Activated CD4-positive, alpha-beta memory T cell treated with anti-CD3 and anti-CD28 coated beads, Interleukin-2, amount 10 ng/mL, durations not matched to agents 7 days and 5 days (primary cell): ENCODE data around the gene ETF1. TPM values are rescaled to one million over a fixed set of nuclear protein-coding genes. Genes with fewer than 3 reads are reported as not detected.

ENCODE experiments used
- CTCF ChIA-PET: fragments of 350-600 bp; sonication (Branson Sonifier 250); formaldehyde crosslinking; loops from one replicate; lab custom pipeline; 2021; ENCODE audit warnings: antibody characterized with exemption, inconsistent platforms; lab: Charles Lee
- POLR2A ChIA-PET: fragments of 350-600 bp; sonication (Branson Sonifier 250); formaldehyde crosslinking; loops from one replicate; lab custom pipeline; 2021; ENCODE audit warnings: antibody characterized with exemption; lab: Charles Lee
- DNase-seq: peaks from one replicate; pipeline ENCODE4 v3.0.0-alpha.2; 2020
- H3K27ac Mint-ChIP-seq: one replicate; pipeline ENCODE4 v1.8.0; 2021; ENCODE audit warnings: mild to moderate bottlenecking, mixed read lengths
- H3K27me3 Mint-ChIP-seq: one replicate; pipeline ENCODE4 v1.8.0; 2021; ENCODE audit warnings: mixed read lengths
- H3K36me3 Mint-ChIP-seq: one replicate; pipeline ENCODE4 v1.8.0; 2021; ENCODE audit warnings: low read depth, mixed read lengths
- H3K4me1 Mint-ChIP-seq: one replicate; pipeline ENCODE4 v1.8.0; 2021; ENCODE audit warnings: mixed read lengths
- H3K4me3 Mint-ChIP-seq: one replicate; pipeline ENCODE4 v1.8.0; 2021; ENCODE audit warnings: mild to moderate bottlenecking, mixed read lengths
- H3K9me3 Mint-ChIP-seq: one replicate; pipeline ENCODE4 v1.8.0; 2021; ENCODE audit warnings: mixed read lengths
- total RNA-seq, 2 experiments: library from RNA; stranded (reverse); gene quantifications; one replicate each; pipeline ENCODE4 v1.2.3, GENCODE V29; 2021

The ETF1 gene
- total RNA-seq: 10 to 100 TPM; 77.5 to 81.7 TPM

DNA sequence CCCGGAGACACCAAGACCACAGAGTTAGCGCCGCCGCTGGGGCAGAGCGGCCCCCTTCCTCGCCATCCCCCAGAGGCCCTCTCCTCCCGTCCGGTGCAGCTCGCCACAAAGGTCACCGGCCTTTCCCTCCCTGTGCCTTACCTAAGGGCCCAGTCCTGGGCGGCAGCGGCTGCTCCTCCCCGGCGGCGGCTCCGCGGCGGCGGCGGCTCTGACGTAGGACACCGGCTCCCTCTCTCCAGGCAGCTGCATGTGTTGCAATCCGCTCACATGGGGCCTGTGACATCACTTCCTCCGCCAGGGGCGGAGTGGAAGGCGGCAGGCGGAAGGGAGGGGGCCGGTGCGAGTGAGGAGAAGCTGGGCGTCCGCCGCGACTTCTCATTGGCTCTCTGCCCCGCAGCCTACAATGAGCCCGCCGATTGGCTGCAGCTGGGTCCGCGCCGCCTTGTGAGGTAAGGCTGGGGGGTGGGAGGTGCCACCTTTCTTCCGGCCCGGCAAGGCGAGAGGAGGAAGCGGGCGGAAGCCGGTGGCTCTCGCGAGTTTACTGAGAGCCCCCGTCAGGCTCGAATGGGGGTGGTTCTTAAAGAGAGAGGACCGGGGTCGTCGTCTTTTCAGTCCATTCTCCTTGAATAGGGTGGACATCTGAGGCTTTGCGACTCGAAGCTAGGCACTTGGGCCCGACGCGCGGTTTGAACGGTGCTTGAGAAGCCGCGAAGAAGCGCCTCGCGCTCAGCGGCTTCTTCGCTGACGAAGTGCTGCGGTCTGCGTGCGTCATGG lies at the start of gene ETF1:
TSS of gene ETF1 (minus strand) at position 281 of the 774 bp plus-strand sequence. CDS start 318 bp downstream, outside the sequence.
- DNase-seq: peak; percentile 100
- peak within 1 kb of the TSS; percentile 99 for H3K27ac Mint-ChIP-seq
- H3K4me1 Mint-ChIP-seq: peaks cover 64% of the 10 kb centered on the region
- POLR2A ChIA-PET: interaction anchor here (0.7 to 4.3 kb wide), 35 partner anchors 10 to 1020 kb away, joined by 3 to 109 read pairs (median 8); partner anchors contain the start of genes BRD8, CDC25C, EGR1 and FAM53C
- H3K27me3 Mint-ChIP-seq: no peaks in the 10 kb centered on the region
- H3K4me3 Mint-ChIP-seq: peak within 1 kb of the TSS; percentile 96
- no peaks in the 10 kb centered on the region for H3K9me3 Mint-ChIP-seq
- peaks cover 31% of the 10 kb centered on the region for H3K36me3 Mint-ChIP-seq
- CTCF ChIA-PET: interaction anchor here (0.7 to 3.3 kb wide), 13 partner anchors 9 to 798 kb away, joined by 3 to 25 read pairs (median 6); partner anchors contain the start of genes CDC23, CDC25C, EGR1 and HSPA9

DNA sequence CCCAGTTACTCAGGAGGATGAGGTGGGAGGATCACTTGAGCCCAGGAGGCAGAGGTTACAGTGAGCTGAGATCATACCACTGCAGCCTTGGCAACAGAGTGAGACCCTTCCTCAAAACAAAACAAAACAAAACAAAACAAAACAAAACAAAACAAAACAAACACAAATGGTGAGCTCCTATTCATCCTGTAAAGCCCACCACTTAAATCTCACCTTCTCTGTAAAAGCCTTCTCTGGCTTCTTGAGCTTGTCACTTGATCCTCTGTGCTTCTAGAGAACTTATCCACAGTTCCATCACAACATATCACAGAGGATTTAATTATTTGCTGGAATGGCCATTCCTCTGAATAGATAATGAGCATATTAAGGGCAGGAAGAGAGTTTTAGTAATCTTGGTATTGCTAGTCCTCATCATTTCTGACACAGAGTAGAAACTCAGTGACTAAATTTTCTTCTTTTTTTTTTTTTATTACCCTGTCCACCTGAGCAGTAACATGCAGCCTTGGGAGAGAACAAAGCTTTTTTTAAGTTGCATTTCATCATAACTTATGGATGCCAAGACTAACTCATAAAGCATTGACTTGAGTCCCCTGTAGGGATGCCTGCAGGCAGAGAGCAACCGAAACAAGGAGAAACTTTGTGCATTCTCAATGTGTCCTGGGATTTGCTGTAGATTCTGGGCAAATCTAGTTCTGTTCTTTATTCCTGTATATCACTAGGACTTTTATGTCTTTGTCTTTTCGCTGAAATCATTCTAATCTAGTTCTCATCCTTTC lies 45.2 kb upstream of the ETF1 start:
- Mint-ChIP-seq H3K27me3 (peaks cover 20% of the 10 kb centered on the region), H3K4me3 (no peak overlapping the region), H3K36me3 (no peaks in the 10 kb centered on the region), H3K9me3 (no peaks in the 10 kb centered on the region), H3K27ac (no peak overlapping the region), H3K4me1 (no peaks in the 10 kb centered on the region)
- ChIA-PET POLR2A (no interaction called here), CTCF (interaction anchor here (1.3 kb wide), 1 partner anchor 9 kb away, joined by 7 read pairs; no protein-coding TSS in a partner anchor)
- DNase-seq: no peak

DNA sequence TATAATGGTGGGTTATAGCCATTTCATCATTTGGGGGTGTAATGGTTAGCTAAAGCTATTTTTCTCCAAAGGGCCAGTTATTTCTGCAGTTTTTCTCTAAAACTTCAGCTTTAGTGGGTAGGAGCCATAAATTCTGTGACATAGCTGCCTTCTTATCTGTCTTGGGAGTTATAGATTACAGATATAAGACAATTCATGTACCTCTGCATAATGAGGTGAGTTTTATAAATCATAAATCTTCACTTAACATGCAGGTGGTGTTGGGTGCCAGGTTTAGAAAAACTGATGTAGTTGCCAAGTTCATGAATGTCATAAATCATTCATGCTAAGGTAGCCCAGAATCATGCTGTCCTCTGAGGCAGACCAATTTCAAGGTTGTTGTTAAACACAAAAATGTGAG lies 42.1 kb upstream of the ETF1 start:
- CTCF ChIA-PET: interaction anchor here (0.7 to 1.3 kb wide), 2 partner anchors 8 to 10 kb away, joined by 3 to 5 read pairs; partner anchors contain the start of gene HSPA9
- POLR2A ChIA-PET: interaction anchor here (1.0 to 1.8 kb wide), 2 partner anchors 9 kb away, joined by 4 to 5 read pairs; partner anchors contain the start of gene HSPA9

DNA sequence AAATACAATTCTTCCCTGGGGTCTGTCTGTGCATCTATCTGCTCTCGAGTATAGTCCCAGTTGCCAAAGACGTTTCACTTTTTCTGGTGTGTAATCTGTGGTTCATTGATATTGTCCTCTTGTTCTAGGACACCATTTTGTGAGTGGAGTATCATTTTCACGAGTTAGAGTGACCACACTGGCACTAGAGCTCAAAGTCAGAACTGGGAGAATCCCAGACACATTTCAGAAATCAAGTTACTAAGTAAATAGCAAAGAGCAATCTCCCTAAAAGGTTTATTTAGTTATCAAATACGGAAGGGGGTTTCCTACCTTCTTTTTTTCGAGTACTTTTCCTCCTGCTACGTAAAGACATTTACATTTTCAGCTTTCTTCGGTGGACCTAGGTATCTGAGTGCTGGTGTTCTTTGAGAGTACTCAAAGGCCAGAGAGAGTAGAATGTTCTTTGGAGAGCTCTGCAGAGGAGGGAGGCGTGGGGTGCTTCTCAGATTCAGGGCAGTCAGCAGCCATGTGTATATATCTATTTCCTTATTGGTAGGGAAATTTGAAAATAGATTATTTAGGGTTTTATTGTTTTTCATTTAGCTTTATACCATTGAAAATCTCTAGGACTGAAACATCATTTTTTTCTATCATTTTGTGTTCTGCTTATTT lies 41.1 kb upstream of the ETF1 start:
- Mint-ChIP-seq H3K36me3 (no peaks in the 10 kb centered on the region), H3K9me3 (no peaks in the 10 kb centered on the region), H3K27me3 (peaks cover 16% of the 10 kb centered on the region), H3K4me3 (no peak overlapping the region), H3K27ac (no peak overlapping the region), H3K4me1 (peaks cover 4% of the 10 kb centered on the region)
- POLR2A ChIA-PET: interaction anchor here (1.0 kb wide), 1 partner anchor 8 kb away, joined by 4 read pairs; the partner anchor contains the start of gene HSPA9
- DNase-seq: no peak
- CTCF ChIA-PET: interaction anchor here (1.3 kb wide), 1 partner anchor 9 kb away, joined by 5 read pairs; the partner anchor contains the start of gene HSPA9

More for the DNA sequence above, 42.1 kb upstream of the ETF1 start:
- H3K27ac Mint-ChIP-seq: no peak overlapping the region
- H3K27me3 Mint-ChIP-seq: peaks cover 16% of the 10 kb centered on the region
- DNase-seq: no peak
- no peaks in the 10 kb centered on the region for H3K9me3 Mint-ChIP-seq
- no peaks in the 10 kb centered on the region for H3K36me3 Mint-ChIP-seq
- H3K4me3 Mint-ChIP-seq: no peak overlapping the region
- no peaks in the 10 kb centered on the region for H3K4me1 Mint-ChIP-seq

DNA sequence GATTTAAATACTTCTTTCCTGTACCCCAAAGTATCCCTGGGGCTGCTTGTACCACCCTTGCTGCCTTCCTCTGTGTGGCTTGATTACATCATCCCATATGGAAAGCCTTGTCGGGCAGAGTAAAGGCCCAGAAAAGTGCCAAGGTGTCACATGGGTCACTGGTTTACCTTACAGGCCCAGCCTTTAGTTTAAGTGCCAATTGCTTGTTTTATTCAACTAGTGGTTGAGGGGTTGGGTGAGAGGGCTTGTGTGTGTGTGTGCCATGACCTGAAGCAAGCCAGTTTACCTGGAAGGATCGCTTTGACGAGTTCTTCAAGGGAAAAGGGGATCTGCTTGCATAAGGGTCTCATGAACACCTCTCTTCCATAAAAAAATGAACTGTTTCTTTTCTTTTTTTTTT lies 39.9 kb upstream of the ETF1 start:
- Mint-ChIP-seq H3K4me3 (no peak overlapping the region), H3K27me3 (peaks cover 15% of the 10 kb centered on the region), H3K27ac (no peak overlapping the region), H3K9me3 (no peaks in the 10 kb centered on the region), H3K36me3 (no peaks in the 10 kb centered on the region), H3K4me1 (peaks cover 5% of the 10 kb centered on the region)
- DNase-seq: no peak
- ChIA-PET POLR2A (no interaction called here), CTCF (no interaction called here)

DNA sequence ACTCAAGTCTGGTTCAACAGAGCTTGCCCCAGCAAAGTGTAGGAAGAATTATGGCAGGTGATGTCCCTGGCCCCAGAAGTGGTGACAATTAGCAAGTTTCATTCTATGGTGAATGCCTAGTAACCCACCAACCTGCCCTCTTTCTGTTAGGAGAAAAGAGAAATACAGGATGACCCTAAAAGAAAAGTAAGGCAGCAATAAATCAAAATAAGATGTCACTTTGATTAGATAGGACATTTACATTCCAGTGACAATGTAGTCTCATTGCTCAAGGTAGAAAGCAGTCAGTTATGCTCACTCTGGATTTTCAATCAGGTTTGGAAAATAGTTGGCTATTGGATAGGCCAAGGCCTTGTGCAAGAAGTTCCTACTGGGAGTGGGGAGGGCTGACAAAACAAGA lies 37.7 kb upstream of the ETF1 start:
- no peaks in the 10 kb centered on the region for H3K9me3 Mint-ChIP-seq
- ChIA-PET CTCF (no interaction called here), POLR2A (interaction anchor here (2.6 kb wide), 1 partner anchor 37 kb away, joined by 11 read pairs; the partner anchor contains the start of gene ETF1)
- peaks cover 10% of the 10 kb centered on the region for H3K27me3 Mint-ChIP-seq
- peaks cover 16% of the 10 kb centered on the region for H3K4me1 Mint-ChIP-seq
- H3K27ac Mint-ChIP-seq: no peak overlapping the region
- no peak overlapping the region for H3K4me3 Mint-ChIP-seq
- no peak for DNase-seq
- H3K36me3 Mint-ChIP-seq: peaks cover 2% of the 10 kb centered on the region

DNA sequence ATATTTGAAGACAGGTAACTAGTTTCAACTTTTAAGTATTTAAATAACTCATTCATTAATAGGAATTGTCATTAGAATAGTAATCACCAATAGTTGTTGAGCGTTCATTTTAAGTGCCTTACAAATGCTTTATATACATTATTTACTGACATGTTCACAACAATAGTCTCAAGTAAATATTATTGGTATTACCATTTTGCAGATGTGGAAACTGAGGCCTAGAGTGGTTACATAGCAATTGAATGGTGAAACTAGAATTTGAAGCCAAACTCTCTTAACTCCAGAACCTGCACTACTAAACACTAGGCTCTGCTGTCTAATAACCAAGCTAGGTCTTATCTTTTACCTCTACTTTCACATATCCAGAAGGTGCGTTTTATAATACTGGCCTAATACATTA lies 37.0 kb upstream of the ETF1 start:
- Mint-ChIP-seq H3K9me3 (no peaks in the 10 kb centered on the region), H3K27me3 (peaks cover 7% of the 10 kb centered on the region), H3K4me3 (no peak overlapping the region), H3K36me3 (peaks cover 4% of the 10 kb centered on the region), H3K27ac (no peak overlapping the region), H3K4me1 (peaks cover 19% of the 10 kb centered on the region)
- DNase-seq: no peak
- POLR2A ChIA-PET: interaction anchor here (0.9 to 2.6 kb wide), 2 partner anchors 14 to 36 kb away, joined by 3 to 11 read pairs; partner anchors contain the start of gene ETF1
- CTCF ChIA-PET: interaction anchor here (0.6 to 1.6 kb wide), 22 partner anchors 8 to 792 kb away, joined by 3 to 9 read pairs (median 4); partner anchors contain the start of gene EGR1

DNA sequence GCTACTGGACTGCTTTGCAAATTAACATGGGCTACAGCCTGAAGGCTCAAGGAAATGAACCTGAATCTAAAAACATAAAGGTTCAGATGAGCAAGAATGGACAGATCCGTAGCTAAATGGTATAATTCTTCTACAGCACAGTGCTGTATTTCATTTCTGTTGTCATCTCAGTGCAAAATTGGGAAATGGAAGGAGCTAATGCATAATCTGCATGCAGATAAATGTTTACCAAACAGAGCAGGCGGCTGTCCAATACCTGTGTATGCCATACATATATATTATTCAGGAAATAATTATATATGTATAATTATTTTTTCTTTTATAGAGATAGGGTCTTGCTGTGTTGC lies 36.5 kb upstream of the ETF1 start:
- peaks cover 20% of the 10 kb centered on the region for H3K4me1 Mint-ChIP-seq
- H3K4me3 Mint-ChIP-seq: no peak overlapping the region
- DNase-seq: no peak
- POLR2A ChIA-PET: interaction anchor here (0.9 to 2.6 kb wide), 3 partner anchors 12 to 36 kb away, joined by 3 to 11 read pairs (median 3); partner anchors contain the start of gene ETF1
- CTCF ChIA-PET: interaction anchor here (0.6 to 1.6 kb wide), 33 partner anchors 9 to 973 kb away, joined by 3 to 9 read pairs (median 4); partner anchors contain the start of gene EGR1
- H3K27ac Mint-ChIP-seq: no peak overlapping the region
- peaks cover 3% of the 10 kb centered on the region for H3K27me3 Mint-ChIP-seq
- no peaks in the 10 kb centered on the region for H3K9me3 Mint-ChIP-seq
- H3K36me3 Mint-ChIP-seq: peaks cover 9% of the 10 kb centered on the region

DNA sequence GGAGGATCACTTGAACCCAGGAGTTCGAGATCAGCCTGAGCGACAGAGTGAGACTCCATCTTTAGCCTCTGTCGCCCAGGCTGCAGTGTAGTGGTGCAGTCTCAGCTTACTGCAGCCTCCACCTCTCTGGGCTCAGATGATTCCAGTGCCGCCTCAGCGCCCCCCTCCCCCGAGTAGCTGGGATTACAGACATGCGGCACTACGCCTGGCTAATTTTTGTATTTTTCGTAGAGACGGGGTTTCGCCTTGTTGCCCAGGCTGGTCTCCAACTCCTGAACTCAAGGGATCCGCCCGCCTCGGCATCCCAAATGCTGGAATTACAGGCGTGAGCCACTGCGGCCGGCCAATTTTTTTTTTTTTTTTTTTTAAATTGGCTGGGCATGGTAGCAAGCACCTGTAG lies 34.4 kb upstream of the ETF1 start:
- DNase-seq: no peak
- ChIA-PET CTCF (interaction anchor here (0.7 to 2.4 kb wide), 3 partner anchors 13 to 34 kb away, joined by 4 to 25 read pairs (median 4); partner anchors contain the start of gene ETF1), POLR2A (interaction anchor here (3.2 to 3.9 kb wide), 2 partner anchors 11 to 113 kb away, joined by 25 to 45 read pairs; partner anchors contain the start of gene EGR1)
- Mint-ChIP-seq H3K4me3 (no peak overlapping the region), H3K4me1 (peaks cover 36% of the 10 kb centered on the region), H3K9me3 (no peaks in the 10 kb centered on the region), H3K27ac (no peak overlapping the region), H3K27me3 (no peaks in the 10 kb centered on the region), H3K36me3 (peaks cover 27% of the 10 kb centered on the region)

DNA sequence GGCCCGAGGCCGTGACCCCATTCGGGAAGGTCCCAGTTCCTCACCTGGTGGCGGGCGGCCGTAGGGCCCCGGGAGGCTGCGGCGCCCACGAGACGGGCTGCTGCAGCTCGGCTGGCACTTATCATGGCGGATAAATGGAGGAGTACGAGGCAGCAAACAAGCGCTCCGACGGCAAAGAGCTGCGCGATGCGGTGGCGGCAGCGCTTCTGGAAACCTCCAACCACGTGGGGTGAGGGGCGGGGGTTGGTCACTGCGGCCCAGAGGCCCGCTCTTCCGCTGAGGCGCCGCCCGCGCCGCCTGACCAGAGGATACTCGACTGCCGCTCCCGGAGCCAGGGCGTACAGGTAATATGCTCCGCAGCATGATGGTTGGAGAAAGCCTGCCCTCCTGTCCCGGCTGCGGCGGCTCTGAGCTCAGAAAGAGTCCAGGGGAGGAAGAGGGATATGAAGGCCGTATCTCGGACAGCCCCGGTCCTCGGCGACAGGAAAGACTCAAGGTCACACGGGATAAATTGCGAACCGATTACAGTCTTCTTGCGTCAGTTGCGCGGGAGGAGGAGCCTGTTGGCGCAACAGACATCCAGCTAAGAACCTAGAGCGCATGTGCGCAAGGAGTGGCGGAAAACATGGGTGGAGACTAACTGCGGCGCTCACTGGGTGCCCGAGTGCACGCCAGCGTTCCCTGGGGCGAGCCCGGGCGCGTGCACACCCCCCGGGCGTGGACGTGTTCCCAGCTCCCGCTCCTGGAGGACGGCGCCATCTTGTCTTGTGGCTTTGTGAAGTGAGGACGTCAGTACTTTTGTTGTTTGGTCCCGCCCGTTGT lies 32.4 kb upstream of the ETF1 start, which contains the start of gene HSPA9:
TSS of gene HSPA9 (minus strand) at position 208 of the 822 bp plus-strand sequence. CDS start at position 125, 83 bp downstream.
- H3K4me3 Mint-ChIP-seq: peak within 1 kb of the TSS; percentile 92
- H3K27ac Mint-ChIP-seq: peak within 1 kb of the TSS; percentile 97
- POLR2A ChIA-PET: interaction anchor here (0.6 to 4.7 kb wide), 43 partner anchors 9 to 1135 kb away, joined by 3 to 109 read pairs (median 4); partner anchors contain the start of genes CDC23, CDC25C, EGR1 and ETF1
- H3K27me3 Mint-ChIP-seq: no peaks in the 10 kb centered on the region
- peaks cover 44% of the 10 kb centered on the region for H3K36me3 Mint-ChIP-seq
- peaks cover 48% of the 10 kb centered on the region for H3K4me1 Mint-ChIP-seq
- CTCF ChIA-PET: interaction anchor here (0.8 to 2.4 kb wide), 11 partner anchors 9 to 729 kb away, joined by 3 to 25 read pairs (median 4); partner anchors contain the start of genes EGR1 and ETF1
- peak; percentile 98 for DNase-seq
- no peaks in the 10 kb centered on the region for H3K9me3 Mint-ChIP-seq

DNA sequence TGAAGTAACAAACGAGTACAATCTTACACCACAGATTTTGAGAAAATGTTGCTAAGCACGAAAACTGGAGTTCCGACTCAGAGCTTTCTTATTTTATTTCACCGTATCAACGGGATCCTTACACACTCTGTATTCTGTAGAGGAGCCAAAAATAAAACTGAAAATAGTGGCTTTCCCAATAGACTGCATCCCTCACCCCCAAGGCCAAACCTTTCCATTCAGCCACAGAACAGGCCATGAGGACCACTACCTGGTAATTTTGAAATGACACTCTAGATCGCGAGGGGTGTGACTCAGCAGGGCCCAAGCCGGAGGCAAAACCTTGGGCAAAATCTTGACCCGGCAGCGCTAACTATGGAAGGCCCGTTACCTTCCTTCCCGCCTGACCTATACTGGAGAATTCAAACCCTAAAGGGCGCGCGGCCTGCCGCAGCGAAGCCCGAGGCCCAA lies 31.7 kb upstream of the ETF1 start:
- Mint-ChIP-seq H3K36me3 (peaks cover 50% of the 10 kb centered on the region), H3K27ac (peak overlapping the region; percentile 97), H3K27me3 (no peaks in the 10 kb centered on the region), H3K4me3 (peak overlapping the region; percentile 92), H3K9me3 (no peaks in the 10 kb centered on the region), H3K4me1 (peaks cover 53% of the 10 kb centered on the region)
- no peak for DNase-seq
- POLR2A ChIA-PET: interaction anchor here (0.8 to 4.7 kb wide), 28 partner anchors 9 to 1136 kb away, joined by 3 to 109 read pairs (median 4); partner anchors contain the start of genes CDC25C, EGR1, ETF1 and FAM53C
- CTCF ChIA-PET: interaction anchor here (1.4 to 2.4 kb wide), 3 partner anchors 9 to 699 kb away, joined by 4 to 25 read pairs (median 6); partner anchors contain the start of gene ETF1
